Osteocyte (in vitro differentiated cells): Measurements from ENCODE around the gene OR8B12. TPM values are rescaled to one million over a fixed set of nuclear protein-coding genes. Genes with fewer than 3 reads are reported as not detected.

Source experiments
- DNase-seq: peaks from one replicate; pipeline ENCODE4 v3.0.0; 2021; ENCODE audit warnings: mixed read lengths; ENCODE audit not compliant: unreplicated experiment; ENCODE audit errors: extremely low spot score
- H3K27ac Mint-ChIP-seq: one replicate; pipeline ENCODE4 v1.8.0; 2021; ENCODE audit warnings: mild to moderate bottlenecking, mixed read lengths; ENCODE audit not compliant: unreplicated experiment
- H3K27me3 Mint-ChIP-seq: one replicate; pipeline ENCODE4 v1.8.0; 2021; ENCODE audit warnings: mixed read lengths; ENCODE audit not compliant: unreplicated experiment
- H3K36me3 Mint-ChIP-seq: one replicate; pipeline ENCODE4 v1.8.0; 2021; ENCODE audit warnings: mixed read lengths; ENCODE audit not compliant: unreplicated experiment
- H3K4me1 Mint-ChIP-seq: one replicate; pipeline ENCODE4 v1.8.0; 2021; ENCODE audit warnings: mixed read lengths; ENCODE audit not compliant: unreplicated experiment
- H3K4me3 Mint-ChIP-seq: one replicate; pipeline ENCODE4 v1.8.0; 2021; ENCODE audit warnings: mild to moderate bottlenecking, moderate library complexity, mixed read lengths; ENCODE audit not compliant: unreplicated experiment
- H3K9me3 Mint-ChIP-seq: one replicate; pipeline ENCODE4 v1.8.0; 2021; ENCODE audit warnings: mixed read lengths; ENCODE audit not compliant: unreplicated experiment
- CTCF ChIP-seq: fragments of 200-600 bp; sonication (generic); IDR thresholded peaks from 2 replicates; pipeline ENCODE4 v1.5.0; 2021; ENCODE audit warnings: antibody characterized with exemption, mild to moderate bottlenecking, moderate library complexity
- long read RNA-seq: library from polyadenylated mRNA; unstranded; transcript quantifications from one replicate; pipeline ENCODE4 v2.0.0, GENCODE V29; 2021
- total RNA-seq: library from RNA; stranded (reverse); gene quantifications from 2 replicates; pipeline ENCODE4 v1.2.1, GENCODE V29; 2021

The OR8B12 gene
- not detected in 2 replicates for total RNA-seq
- long read RNA-seq: 0 reads

- Mint-ChIP-seq H3K36me3 (no peaks in the 10 kb centered on the region), H3K4me1 (no peaks in the 10 kb centered on the region), H3K4me3 (no peak within 1 kb of the TSS), H3K27me3 (peaks cover 11% of the 10 kb centered on the region), H3K27ac (no peak within 1 kb of the TSS), H3K9me3 (no peaks in the 10 kb centered on the region)
- DNase-seq: no peak
- TF ChIP-seq CTCF: no peak
These were observed at the start of gene OR8B12 for GRCh38 chr11:124543554-124543953. OR8B12 (minus strand) TSS chr11:124543654; CDS start chr11:124543654, 0 bp downstream.

- no peak for DNase-seq
- TF ChIP-seq CTCF: no peak
- Mint-ChIP-seq H3K4me3 (no peak overlapping the region), H3K27ac (no peak overlapping the region), H3K27me3 (peaks cover 51% of the 10 kb centered on the region), H3K4me1 (no peaks in the 10 kb centered on the region), H3K36me3 (no peaks in the 10 kb centered on the region), H3K9me3 (no peaks in the 10 kb centered on the region)
These were observed 49.2 kb upstream of the OR8B12 start for GRCh38 chr11:124592627-124593026.

- H3K27me3 Mint-ChIP-seq: peaks cover 48% of the 10 kb centered on the region
- no peak overlapping the region for H3K4me3 Mint-ChIP-seq
- no peak overlapping the region for H3K27ac Mint-ChIP-seq
- H3K36me3 Mint-ChIP-seq: no peaks in the 10 kb centered on the region
- no peaks in the 10 kb centered on the region for H3K4me1 Mint-ChIP-seq
- no peak for DNase-seq
- H3K9me3 Mint-ChIP-seq: no peaks in the 10 kb centered on the region
- no peak for TF ChIP-seq CTCF
These were observed 48.0 kb upstream of the OR8B12 start for GRCh38 chr11:124591430-124591829.

GRCh38 chr11:124586238-124586860 is 42.9 kb upstream of the OR8B12 start:
- H3K27me3 Mint-ChIP-seq: peaks cover 36% of the 10 kb centered on the region
- no peak for DNase-seq

More at GRCh38 chr11:124586238-124586860, 42.9 kb upstream of the OR8B12 start:
- H3K36me3 Mint-ChIP-seq: no peaks in the 10 kb centered on the region
- H3K4me3 Mint-ChIP-seq: no peak overlapping the region
- peak; percentile 72 for TF ChIP-seq CTCF
- no peak overlapping the region for H3K27ac Mint-ChIP-seq
- no peaks in the 10 kb centered on the region for H3K9me3 Mint-ChIP-seq
- H3K4me1 Mint-ChIP-seq: no peaks in the 10 kb centered on the region
